HG02852 (cell line): ENCODE data around the gene LCN10.
"Not testable (repeated sequence)": the region's sequence is repeated elsewhere in the genome, so short reads cannot be mapped to it uniquely, and the experiment has no call there.

Experiments
- ATAC-seq: cut with Tn5 transposase; IDR thresholded peaks from one replicate; pipeline ENCODE4 v1.9.1; 2021; ENCODE audit warnings: mild to moderate bottlenecking, moderate library complexity; ENCODE audit not compliant: unreplicated experiment

Gene LCN10

DNA sequence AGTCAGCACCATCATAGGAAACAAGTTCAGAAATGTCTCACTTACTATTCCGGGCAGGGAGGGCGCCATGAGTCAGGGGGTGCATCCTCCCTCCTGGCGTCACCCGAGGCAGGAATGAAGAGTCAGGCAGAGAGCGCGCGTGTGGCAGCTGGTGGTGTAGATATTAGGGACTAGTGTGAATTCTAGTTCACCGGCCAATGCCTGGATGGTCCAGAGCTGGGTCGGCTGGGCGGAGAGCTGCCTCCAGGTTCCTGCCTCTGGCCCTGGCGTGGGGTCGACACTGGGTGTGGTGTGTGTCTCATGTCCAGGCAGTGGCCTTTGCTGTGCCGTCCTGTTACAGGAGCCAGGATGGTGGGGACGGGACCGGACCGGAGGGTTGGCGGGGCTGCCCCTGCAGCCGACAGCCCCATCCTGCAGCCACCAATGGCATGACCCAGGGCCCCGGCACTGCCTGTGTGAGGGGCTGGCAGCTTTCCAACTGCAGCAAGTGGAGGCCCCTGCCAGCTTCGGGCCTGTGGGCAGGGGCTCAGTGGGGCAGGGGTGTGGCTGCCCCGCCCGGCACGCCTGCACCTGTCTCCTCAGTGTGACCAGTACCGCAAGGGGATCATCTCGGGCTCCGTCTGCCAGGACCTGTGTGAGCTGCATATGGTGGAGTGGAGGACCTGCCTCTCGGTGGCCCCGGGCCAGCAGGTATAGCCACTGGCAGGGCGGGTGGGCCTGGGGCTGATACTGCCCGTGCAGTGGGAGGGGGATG, 21.2 kb downstream of the LCN10 start:
- no peak for ATAC-seq

DNA sequence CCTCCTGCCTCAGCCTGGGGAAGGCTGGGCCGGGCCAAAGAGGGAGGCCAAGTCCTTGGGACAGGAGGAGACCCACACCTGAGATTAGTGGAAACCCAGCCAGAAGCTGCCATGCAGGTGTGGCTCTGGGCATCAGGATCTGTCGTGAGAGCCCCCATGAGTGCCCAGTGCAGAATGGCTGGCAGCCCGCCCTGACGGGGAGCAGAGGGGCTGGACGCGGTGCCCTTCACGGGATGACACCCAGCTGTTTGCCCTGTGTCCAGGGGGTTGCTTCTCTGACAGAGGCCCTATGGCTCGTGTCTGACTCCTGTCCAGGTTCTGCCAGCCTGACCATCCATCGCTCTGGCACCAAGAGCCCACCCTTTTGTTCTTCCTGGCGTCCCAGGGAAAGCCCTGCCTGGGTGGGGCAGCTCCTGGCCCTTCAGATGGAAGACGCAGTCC, 21.8 kb downstream of the LCN10 start:
- ATAC-seq, result no peak

- ATAC-seq, result no peak
These were observed 22.4 kb downstream of the LCN10 start for GRCh38 chr9:136720251-136720897.

- no peak for ATAC-seq
These were observed 23.4 kb downstream of the LCN10 start for GRCh38 chr9:136719195-136719880.

GRCh38 chr9:136718345-136719194, 24.2 kb downstream of the LCN10 start:
- ATAC-seq, result no peak

DNA sequence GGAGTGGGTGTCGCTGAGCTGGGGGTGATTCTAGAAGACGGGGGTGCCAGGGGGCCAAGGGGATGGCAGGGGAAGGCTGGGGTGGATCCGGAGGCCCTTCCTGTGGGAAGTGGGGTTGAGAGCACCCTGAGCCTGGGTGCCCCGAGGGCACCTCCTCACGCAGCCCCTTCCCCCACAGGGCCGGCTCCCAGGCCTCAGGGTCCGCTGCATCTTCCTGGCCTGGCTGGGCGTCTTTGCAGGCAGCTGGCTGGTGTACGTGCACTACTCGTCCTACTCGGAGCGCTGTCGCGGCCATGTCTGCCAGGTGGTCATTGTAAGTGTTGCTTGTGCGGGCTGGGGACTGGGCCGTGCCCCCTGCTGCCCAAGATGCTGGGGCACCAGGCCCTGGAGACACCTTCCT, 25.3 kb downstream of the LCN10 start:
- ATAC-seq, result no peak

- no peak for ATAC-seq
These were observed 27.9 kb downstream of the LCN10 start for GRCh38 chr9:136714893-136715274.

GRCh38 chr9:136714096-136714892, 28.4 kb downstream of the LCN10 start:
- no peak for ATAC-seq

DNA sequence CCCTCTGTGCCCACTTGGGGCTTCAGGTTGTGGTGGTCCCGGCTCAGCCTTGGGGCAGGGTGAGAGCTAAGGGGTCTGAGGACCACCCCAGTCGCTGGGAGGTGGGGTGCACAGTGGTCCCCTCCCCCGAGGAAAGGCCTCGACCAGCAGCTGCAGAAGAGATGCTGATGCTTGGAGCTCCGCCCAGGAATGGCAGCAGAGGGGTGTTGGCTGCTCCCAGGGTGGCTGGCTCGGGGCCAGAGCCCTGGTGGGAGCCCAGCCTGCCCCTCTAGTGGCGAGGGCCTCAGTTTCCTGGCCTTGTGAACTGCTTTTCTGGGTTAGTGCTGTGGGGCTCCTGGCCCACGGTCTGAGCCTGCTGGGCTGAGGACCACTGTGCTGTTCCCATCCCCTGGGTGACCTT, 29.2 kb downstream of the LCN10 start:
- ATAC-seq, result no peak

DNA sequence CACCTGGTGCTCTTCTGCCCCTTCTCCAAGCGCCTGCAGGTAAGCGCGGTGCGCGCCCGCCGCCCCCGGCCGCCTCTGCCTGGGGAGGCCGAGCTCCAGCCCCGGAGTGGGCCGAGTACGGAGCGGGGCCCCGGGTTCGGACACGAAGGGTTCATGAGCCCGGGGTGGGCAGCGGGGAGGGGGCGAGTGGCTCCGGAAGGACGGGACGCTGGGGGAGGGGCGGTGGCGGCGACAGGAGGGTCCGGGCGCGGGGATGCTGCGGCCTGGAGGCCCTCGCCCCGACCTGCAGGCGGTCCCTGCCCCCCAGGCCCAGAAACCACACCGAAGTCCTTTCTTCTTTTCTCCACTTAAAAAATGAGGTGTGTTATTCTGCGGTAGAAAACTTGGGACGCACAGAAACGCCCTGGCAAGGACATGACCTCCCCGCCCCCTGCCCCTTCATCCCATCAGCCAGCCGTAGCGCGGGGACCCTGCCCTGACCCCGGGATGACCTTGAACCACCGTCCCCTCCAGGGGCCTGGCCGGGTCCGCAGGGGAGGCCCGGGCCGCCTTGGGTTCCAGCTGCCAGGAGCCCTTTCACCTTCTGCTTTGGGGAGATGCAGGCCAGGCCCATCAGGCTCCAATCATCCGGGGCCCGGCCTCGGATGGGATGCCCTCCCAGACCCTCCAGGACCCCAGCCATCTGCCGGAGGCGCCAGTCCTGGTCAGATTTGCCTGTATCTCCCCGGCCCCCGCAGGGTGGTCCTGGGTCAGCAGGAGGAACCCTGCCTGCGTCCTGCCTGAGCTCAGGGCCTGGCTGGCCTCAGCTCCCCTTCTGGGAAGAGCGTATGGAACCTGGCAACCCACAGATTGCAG, 29.8 kb downstream of the LCN10 start:
- ATAC-seq, result no peak

DNA sequence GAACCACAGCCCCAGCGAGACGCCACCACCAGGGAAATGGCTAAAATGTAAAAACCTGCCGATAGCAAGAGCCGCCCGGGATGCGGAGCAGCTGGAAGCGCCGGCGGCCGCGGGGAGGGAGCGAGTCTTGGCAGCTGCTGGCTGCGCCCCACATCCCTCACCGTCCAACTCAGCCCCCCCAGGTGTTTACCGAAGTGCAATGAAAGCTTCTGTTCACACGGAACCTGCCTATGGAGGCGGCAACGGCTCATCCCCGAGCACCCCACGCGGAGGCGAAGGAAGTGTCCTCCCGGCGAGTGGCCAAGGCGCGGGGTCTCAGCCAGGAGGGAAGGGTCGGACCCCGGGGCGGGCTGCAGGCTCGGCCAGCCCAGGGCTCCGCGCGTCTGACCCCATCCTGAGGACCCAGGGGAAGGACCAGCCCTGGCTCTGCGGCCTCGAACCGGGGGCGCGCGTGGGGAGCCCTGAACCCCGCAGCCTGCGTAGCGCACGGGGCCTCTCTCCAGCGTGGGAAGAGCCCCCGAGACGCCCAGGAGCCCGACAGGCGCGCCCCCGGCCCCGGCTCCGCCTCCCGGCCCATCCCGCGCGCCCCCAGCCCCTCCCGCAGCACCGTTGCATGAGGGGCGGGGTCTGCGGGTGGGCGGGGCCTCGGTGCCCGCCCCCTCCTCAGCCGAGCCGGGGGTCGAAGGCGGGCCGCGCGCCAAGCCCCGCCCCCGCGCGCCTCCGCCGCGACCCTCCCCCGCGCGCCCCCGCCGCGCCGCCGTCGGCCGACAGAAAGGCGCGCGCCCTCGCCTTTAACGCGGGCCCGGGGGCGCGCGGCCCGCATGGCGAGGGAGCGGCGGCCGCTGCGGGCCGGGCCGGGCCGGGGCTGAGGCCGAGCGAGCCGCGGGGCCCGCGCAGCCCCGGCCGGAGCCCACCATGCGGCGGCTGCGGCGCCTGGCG, 30.7 kb downstream of the LCN10 start, which contains the start of gene DIPK1B:
TSS of gene DIPK1B (plus strand) at position 822 of the 939 bp plus-strand sequence. CDS start at position 916, 94 bp downstream.
- no peak for ATAC-seq

DNA sequence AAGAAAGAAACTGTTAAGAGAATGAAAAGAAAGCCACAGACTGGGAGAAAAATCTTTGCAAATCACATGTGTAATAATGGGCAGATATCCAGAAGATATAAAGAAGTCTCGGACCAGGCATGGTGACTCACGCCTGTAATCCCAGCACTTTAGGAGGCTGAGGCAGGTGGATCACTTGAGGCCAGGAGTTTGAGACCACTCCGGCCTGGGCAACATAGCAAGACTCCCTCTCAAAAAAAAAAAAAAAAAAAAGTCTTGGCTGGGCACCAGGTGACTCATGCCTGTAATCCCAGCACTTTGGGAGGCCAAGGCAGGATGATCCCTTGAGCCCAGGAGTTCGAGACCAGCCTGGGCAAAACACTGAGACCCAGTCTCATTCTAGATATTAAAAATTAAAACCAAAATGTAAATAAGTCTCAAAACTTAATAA, 31.5 kb downstream of the LCN10 start:
- ATAC-seq, result not testable (repeated sequence)

GRCh38 chr9:136710543-136710942, 32.2 kb downstream of the LCN10 start:
- no peak for ATAC-seq

DNA sequence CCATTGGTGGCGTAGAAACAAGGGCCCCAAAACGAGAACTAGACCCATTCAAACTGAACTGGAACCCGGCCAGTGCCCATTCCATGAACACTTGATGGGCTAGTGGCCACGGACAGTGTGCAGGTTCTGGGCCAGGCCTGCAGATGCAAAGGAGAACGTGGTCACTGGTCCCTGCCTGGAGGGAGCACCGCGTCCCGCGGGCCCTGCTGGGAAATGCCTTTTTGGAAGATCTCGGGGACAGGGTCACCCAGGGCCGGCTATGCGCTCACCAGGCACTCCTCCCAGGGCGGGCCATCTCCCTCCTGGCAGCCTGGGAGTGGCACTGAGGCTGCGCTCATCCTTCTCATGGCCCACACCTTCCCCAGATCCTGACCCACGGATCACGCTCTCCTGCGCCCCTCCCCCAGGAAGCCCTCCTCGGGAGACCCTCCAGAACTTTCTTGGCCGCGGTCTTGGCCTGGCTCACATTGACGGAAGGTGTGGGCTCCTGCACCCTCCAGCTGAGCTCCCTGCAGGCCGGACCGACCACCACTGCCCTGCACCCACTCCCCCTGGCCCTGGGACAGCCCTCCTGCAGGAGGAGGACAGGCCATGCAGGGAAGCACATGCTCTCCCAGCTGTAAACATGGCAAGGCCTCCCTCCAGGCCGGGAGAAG, 33.2 kb downstream of the LCN10 start:
- ATAC-seq, result no peak

GRCh38 chr9:136707849-136708517, 34.8 kb downstream of the LCN10 start:
- ATAC-seq, result no peak

DNA sequence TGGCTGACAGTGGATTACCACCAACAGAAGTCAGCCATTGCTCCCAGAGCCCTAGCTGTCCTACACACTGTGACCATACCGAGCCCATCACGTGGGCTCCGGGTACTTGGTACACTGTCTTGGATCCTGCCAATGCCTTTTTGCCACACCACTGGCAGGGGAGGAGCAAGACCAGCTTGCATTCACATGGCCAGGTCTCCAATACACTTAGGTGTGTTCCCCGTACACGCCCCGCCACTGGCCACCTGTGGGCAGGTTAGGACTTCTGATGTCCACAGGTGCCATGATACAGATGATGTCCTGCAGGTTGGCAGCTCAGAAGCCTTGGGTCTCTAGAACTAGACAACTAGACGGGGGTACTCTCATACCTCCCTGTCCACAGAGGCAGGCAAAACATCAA, 35.7 kb downstream of the LCN10 start:
- ATAC-seq, result no peak

DNA sequence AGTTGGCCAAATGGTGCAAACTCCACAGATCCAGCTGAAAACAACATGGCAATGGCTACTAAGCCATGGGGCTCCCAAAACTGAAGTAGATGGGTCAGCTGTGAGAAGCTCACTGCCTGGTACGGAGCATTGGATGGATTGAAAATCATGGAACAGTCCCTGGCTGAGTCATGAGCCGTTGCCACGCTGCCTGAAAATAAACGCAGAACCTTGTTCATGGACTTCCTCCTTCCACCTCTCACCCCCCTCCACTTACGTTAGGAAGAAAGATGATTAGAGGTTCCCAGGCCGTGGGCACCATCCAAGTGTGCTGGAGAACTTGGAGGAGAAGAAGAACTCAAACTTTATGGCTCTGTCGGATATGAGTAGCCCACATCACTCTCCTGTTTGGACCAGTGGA, 37.2 kb downstream of the LCN10 start:
- no peak for ATAC-seq
